AG10803 (cell line): Measurements from ENCODE around the gene PIK3CD.

Experiments
- DNase-seq: peaks from one replicate; pipeline ENCODE4 v3.0.0; 2010; ENCODE audit warnings: low read depth
- H3K4me3 ChIP-seq: 2 replicates; pipeline ENCODE4 v1.5.1; 2011; ENCODE audit warnings: mild to moderate bottlenecking, low read length, control low read depth
- TF ChIP-seq, protein P1 (sequence below): conservative IDR thresholded peaks from 2 replicates; pipeline ENCODE4 v1.5.1; 2011; ENCODE audit warnings: mild to moderate bottlenecking, low read length, control low read depth, inconsistent platforms

The PIK3CD gene

DNA sequence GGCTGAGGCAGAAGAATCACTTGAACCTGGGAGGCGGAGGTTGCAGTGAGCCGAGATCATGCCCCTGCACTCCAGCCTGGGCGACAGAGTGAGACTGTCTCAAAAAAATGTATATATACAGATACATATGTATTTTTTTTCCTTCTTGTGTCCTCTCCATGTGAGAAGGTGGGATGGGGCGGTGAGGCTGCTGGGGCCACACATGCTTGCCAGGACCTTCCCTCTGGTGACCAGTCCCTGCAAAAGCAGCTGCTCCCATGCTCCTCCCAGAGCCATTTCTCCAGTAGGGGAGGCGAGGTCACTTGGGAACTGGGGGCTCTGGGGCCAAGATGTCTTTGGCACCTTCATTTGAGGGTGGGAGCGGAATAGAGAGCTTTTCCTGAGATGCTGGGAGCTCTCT is 74.9 kb downstream of the PIK3CD start:
- DNase-seq, result no peak
- TF ChIP-seq, protein P1, sequence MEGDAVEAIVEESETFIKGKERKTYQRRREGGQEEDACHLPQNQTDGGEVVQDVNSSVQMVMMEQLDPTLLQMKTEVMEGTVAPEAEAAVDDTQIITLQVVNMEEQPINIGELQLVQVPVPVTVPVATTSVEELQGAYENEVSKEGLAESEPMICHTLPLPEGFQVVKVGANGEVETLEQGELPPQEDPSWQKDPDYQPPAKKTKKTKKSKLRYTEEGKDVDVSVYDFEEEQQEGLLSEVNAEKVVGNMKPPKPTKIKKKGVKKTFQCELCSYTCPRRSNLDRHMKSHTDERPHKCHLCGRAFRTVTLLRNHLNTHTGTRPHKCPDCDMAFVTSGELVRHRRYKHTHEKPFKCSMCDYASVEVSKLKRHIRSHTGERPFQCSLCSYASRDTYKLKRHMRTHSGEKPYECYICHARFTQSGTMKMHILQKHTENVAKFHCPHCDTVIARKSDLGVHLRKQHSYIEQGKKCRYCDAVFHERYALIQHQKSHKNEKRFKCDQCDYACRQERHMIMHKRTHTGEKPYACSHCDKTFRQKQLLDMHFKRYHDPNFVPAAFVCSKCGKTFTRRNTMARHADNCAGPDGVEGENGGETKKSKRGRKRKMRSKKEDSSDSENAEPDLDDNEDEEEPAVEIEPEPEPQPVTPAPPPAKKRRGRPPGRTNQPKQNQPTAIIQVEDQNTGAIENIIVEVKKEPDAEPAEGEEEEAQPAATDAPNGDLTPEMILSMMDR, result no peak

DNA sequence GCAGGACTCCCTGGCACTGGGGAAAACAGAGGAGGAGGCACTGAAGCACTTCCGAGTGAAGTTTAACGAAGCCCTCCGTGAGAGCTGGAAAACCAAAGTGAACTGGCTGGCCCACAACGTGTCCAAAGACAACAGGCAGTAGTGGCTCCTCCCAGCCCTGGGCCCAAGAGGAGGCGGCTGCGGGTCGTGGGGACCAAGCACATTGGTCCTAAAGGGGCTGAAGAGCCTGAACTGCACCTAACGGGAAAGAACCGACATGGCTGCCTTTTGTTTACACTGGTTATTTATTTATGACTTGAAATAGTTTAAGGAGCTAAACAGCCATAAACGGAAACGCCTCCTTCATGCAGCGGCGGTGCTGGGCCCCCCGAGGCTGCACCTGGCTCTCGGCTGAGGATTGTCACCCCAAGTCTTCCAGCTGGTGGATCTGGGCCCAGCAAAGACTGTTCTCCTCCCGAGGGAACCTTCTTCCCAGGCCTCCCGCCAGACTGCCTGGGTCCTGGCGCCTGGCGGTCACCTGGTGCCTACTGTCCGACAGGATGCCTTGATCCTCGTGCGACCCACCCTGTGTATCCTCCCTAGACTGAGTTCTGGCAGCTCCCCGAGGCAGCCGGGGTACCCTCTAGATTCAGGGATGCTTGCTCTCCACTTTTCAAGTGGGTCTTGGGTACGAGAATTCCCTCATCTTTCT is 75.5 kb downstream of the PIK3CD start:
- DNase-seq, result no peak
- H3K4me3 ChIP-seq, result no peak overlapping the region
- TF ChIP-seq, protein P1, result no peak

More for the DNA sequence above, 74.9 kb downstream of the PIK3CD start:
- no peak overlapping the region for H3K4me3 ChIP-seq

DNA sequence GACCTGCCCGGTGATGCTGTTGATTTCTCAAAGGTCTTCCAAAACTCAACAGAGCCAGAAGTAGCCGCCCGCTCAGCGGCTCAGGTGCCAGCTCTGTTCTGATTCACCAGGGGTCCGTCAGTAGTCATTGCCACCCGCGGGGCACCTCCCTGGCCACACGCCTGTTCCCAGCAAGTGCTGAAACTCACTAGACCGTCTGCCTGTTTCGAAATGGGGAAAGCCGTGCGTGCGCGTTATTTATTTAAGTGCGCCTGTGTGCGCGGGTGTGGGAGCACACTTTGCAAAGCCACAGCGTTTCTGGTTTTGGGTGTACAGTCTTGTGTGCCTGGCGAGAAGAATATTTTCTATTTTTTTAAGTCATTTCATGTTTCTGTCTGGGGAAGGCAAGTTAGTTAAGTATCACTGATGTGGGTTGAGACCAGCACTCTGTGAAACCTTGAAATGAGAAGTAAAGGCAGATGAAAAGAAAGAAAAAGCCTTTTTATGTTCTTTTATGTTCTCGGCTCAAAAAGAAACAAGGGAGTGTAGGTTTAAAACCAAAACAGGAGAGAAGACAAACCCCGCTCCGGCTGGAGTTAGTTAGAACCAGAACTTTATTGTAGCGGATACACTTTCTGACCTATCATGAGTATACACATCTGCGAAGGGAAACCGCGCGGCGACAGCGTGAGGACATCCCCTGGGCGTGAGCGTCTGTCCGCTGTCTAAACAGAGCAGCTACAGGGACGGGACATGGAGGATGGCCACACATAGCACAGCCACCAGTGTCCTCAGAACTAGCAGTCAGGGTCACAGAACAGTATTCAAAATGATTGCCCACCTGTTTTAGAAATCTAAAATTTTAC is 77.1 kb downstream of the PIK3CD start:
- TF ChIP-seq, protein P1, result no peak

DNA sequence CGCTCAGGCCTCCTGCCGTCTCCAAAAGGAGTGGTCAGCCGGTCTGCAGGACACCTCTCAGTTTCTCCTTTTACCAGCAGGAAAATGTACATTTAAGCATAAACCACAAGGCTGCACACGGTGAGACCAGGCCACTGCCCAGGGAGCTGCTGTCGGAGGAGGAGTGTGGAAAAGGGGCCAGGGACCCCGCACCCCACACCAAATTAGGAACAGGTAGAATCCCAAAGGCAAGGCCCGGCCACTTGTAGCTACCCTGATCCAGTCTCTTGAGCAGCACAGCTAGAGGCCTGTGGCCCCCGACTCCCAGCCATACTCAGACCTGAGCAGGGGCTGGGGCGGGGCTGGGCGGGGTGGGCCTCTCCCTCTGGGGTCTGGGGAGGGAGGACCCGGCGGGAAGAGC is 78.0 kb downstream of the PIK3CD start:
- DNase-seq, result no peak
- TF ChIP-seq, protein P1, result no peak
- no peak overlapping the region for H3K4me3 ChIP-seq

More for the DNA sequence above, 77.1 kb downstream of the PIK3CD start:
- H3K4me3 ChIP-seq, result no peak overlapping the region
- no peak for DNase-seq

DNA sequence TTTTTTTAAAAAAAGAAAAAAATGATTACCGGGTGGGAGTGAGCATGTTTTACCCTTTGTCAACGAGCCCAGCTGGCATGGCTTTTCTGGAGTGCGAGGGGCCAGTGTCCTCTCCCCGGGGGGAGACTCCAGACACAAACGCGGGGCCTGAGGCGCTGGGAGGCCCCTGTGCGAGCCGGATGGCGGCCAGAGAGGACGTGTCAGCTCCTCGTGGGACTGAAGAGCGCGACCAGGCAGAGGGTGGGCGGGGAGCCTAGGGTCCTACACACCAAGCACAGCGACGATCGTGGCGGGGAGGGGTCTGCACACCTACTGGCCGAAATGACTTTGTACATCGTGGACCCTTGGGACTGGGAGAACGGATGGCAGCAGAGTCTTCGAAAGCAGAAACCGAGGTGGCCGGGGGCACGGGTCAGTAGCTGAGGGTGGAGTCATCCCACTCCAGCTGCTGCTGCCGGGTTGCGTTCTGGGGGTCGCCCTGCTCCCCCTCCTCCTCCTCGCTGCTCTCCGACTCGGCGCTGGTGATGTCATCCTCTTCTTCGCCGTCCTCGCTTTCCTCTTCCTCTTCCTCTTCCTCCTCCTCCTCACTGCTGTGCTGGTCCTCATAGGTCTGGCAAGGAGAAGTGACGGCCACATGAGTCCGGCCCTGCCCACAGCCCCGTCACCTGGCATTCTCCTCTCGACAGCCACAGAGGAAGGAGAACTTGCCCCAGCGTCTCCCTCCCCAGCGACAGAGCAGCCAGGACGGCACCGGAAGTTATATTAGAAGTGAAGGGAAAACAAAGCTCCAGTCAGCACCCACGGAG is 78.8 kb downstream of the PIK3CD start:
- no peak for DNase-seq
- TF ChIP-seq, protein P1, result no peak
- H3K4me3 ChIP-seq, result no peak overlapping the region

DNA sequence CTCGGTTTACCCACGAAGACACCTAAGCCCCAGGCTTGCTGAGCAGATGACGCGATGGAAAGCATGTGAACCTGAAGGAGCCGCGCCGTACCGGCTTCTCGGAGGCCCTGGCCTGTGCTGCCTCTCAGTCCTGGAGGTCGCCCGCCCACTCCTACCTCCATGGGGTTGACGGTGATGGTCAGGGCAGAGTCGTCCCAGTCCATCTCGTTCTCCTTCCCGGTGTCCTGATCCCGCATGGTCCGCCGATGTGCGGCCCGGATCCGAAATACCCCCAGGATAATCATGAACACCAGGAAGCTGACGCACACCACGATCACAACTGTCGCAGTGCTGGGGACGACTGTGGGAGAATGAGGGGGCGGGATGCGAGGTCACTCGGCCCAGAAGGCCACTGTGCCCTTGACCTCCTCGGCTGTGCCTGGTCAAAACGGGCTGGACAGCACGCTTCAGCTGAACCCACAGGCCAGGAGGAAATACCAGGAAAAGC is 79.6 kb downstream of the PIK3CD start:
- TF ChIP-seq, protein P1, result no peak
- no peak overlapping the region for H3K4me3 ChIP-seq
- DNase-seq, result no peak
